ENCODE results near the gene TOE1. TPM values are rescaled to one million over a fixed set of nuclear protein-coding genes. Genes with fewer than 3 reads are reported as not detected.
A peak's percentile ranks its signal among the peaks of the same experiment; 100 is the strongest.
"Not testable (repeated sequence)": the region's sequence is repeated elsewhere in the genome, so short reads cannot be mapped to it uniquely, and the experiment has no call there.

The TOE1 gene
- total RNA-seq: 5.0 TPM

GRCh38 chr1:45339789-45340558 lies at the start of gene TOE1, which contains the start of gene MUTYH:
TOE1 (plus strand) TSS chr1:45340170; CDS start chr1:45340253, 83 bp downstream.
MUTYH (minus strand) TSS chr1:45340440; CDS start chr1:45334505, 5,935 bp downstream.
- peak; percentile 85 for DNase-seq

DNA sequence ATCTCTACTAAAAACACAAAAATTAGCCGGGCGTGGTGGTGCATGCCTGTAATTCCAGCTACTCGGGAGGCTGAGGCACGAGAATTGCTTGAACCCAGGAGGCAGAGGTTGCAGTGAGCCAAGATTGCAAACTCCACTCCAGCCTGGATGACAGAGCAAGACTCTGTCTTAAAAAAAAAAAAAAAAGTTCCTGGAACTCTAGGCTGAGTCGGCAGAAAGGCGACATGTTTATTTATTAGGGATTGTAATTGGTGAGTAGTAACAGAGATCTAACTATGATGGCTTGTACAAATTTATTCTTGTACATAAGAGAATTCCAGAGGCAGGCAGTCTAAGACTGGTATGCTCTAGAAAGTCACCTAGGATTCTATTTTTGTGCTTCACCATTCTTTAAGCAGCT lies 49.0 kb upstream of the TOE1 start:
- DNase-seq: not testable (repeated sequence)

DNA sequence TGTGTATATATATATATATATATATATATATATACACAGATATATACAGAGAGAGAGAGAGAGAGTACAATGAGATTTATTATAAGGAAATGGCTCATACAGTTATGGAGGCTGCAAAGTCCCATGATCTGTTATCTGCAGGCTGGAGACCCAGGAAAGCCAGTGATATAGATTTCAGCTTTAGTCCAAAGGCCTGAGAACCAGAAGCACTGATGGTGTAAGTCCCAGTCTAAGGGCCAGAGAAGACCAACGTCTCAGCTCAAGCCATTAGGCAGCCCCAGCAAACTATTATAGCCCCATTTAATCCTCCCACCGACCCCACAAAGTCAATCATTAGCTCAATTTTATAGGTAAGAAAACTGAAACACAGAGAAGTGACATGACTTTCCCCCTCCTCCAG lies 48.3 kb upstream of the TOE1 start:
- no peak for DNase-seq

- DNase-seq: no peak
Measured at GRCh38 chr1:45297666-45298356, 42.2 kb upstream of the TOE1 start.

DNA sequence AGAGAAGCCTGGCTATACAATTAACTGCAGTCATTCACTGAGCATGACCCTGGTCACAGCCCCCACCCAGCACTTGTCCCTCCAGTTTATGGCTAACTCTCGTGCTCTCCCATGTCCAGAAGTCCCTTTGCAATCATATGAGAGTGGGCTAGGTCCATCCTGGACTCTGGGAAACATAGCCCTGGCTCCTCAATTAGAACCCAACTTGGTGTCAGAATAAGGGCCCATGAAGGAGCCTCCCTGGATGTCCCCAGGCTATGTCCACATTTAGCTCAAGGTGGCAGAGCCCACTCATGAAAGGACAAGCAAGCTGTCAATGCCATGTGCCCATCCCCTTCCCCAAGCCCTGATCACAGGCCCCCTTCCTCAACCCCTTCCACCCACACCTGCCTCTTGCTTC lies 40.7 kb upstream of the TOE1 start:
- DNase-seq: no peak

- DNase-seq: peak; percentile 70
Measured at GRCh38 chr1:45299981-45300668, 39.8 kb upstream of the TOE1 start.

- no peak for DNase-seq
Measured at GRCh38 chr1:45300669-45300997, 39.3 kb upstream of the TOE1 start.

DNA sequence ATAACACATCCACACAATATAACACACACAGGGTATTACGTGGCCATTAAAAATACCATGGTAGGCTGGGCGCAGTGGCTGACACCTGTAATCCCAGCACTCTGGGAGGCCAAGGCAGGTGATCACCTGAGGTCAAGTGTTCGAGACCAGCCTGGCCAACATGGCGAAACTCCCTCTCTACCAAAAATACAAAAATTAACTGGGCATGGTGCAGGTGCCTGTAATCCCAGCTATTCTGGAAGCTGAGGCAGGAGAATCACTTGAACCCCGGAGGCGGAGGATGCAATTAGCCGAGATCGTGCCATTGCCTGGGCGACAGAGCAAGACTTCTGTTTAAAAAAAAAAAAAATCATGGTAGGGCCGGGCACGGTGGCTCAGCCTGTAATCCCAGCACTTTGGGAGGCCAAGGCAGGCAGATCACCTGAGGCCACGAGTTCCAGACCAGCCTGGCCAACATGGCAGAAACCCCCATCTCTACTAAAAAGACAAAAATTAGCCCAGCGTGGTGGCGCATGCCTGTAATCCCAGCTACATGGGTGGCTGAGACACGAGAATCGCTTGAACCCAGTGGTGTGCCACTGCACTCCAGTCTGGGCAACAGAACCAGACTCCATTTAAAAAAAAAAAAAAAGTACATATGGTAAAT lies 37.3 kb upstream of the TOE1 start:
- no peak for DNase-seq

DNA sequence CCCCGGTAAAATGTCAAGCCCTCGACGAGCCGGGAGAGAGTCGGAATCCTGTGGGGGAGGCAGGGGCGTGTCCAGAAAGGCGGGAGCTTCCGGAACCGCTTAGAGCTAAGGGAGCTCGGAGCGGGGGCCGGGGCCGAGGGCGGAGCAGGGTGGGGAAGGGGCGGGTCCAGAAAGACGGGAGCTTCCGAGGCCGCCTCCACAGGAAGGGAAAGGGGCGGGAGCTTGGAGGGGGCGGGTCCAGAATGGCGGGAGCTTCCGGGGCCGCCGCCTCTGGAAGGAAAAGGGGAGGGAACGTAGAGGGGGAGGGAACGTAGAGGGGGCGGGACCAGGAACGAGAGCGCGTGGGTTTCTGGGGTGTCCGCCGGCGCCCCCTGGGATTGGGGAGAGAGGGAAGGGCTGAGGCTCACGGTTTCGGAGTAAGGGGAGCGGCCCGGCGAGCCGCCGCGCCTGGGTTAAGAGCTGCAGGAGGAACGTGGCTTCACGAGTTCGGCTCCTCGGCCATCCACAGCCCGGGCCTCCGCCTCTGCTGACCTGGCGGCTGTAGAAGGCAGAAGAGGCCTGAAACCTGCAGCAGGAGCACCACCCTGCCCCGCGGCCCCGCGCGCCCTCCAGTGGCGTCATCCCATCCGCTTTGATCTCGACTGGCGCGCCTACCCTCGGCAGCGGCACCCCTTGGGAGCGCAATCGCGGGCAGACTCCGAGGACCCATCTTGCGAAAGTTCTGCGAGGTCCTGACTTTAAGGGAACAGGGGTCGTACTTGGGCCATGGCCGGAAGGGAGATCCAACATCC lies 36.3 kb upstream of the TOE1 start:
- peak; percentile 97 for DNase-seq

- no peak for DNase-seq
Measured at GRCh38 chr1:45304311-45305081, 35.5 kb upstream of the TOE1 start.

DNA sequence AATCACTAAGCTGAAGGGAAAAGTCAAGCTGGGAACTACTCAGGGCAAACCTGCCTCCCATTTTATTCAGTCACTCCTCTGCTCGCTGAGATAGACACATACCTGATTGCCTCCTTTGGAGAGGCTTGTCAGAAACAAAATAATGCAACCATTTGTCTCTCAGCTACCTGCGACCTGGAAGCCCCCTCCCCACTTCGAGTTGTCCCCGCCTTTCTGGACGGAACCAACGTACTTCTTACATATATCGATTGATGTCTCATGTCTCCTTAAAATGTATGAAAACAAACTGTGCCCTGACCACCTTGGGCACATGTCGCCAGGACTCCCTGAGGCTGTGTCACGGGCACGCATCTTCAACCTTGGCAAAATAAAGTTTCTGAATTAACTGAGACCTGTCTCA lies 34.7 kb upstream of the TOE1 start:
- DNase-seq: no peak

GRCh38 chr1:45306319-45306718 lies 33.7 kb upstream of the TOE1 start:
- DNase-seq: no peak

DNA sequence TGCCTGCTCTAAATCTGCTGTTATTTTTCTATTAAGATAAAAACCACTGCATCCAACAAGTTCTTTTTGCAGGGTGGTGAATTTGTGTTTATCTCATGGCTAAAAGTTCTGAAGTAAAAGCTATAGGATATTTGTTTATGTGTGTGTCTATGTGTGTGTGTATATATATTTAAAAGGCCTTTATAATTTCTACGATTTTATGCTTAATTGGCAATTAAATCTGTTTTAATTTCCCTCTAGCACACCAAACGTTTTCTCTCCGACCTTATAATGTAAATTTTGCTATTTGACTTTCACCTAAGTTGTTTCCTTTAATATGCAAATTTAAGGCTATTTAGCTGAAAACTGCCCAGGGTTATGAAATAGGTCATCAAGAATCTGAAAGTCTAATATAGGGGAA lies 33.1 kb upstream of the TOE1 start:
- DNase-seq: no peak

DNA sequence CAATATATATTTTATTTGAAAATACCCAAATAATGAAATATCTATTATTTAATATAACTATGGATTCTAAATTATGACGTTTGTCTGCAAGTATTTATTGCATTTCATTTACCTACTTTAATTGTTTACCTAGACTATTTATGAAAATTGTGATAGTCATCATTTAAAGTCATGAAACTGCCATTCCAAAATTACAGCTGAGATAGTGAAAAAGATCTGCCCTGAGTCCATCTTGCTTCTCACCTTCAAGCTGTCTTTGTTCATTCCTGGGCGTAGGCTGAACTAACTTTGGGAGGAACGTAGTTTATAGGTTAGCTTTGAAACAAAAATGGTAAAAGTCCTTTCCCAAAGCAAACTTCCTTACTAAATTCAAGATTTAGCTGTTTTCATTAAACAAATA lies 25.7 kb upstream of the TOE1 start:
- DNase-seq: no peak

DNA sequence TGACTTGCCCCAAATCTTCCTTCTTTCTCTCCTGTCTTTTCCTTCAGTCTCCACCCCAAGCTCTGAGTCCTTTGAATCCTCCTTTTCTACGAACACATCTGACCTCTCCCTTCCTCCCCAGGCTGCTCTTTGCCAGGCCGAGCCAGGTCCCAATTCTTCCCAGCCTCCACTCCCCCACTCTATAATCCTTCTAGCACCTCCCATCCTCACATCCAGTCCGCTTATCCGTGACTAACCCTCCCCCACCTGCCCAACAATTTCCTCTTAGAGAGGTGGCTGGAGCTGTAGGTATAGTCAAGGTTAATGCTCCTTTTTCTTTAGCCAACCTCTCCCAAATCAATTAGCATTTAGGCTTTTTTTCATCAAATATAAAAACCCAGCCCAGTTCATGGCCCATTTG lies 22.8 kb upstream of the TOE1 start:
- no peak for DNase-seq

DNA sequence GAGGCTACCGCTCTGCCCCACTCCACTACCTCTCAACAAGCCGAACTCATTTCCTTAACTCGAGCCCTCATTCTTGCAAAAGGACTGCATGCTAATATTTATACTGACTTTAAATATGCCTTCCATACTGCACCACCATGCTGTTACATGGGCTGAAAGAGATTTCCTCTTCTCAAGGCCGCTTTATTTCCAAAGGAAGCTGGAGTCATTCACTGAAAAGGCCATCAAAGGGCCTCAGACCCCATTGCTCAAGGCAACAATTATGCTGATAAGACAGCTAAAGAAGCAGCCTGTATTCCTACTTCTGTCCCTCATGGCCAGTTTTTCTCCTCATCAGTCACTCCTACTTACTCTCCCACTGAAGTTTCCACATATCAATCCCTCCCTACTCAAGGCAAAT lies 20.2 kb upstream of the TOE1 start:
- no peak for DNase-seq

- no peak for DNase-seq
Measured at GRCh38 chr1:45321444-45321843, 18.5 kb upstream of the TOE1 start.

- no peak for DNase-seq
Measured at GRCh38 chr1:45322486-45323040, 17.4 kb upstream of the TOE1 start.

DNA sequence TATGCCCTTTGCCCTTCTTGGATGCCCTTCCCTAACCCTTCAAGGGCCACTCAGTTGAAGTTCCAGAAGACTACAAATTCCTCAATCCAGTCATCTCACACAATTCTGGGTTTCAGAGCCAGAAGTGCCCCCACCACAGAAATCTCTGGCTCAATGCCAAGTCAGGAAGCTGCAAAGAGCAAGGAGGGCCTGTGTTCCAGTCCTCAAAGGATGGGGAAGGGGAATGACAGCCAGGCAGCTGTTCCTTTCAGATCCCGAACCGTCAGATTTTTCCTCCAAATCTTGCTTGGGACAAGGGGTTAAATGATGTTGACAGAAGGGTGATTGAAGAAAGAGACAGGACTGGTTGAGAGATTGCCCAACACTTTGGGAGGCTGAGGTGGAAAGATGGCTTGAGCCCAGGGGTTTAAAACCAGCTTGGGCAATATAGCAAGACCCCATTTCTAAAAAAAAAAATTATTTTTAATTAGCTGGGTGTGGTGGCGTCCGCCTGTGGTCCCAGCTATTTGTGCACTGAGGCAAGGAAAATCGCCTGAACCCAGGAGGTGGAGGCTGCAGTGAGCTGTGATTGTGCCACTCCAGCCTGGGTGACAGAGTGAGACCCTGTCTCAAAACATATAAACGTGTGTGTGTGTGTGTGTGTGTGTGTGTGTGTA lies 14.0 kb upstream of the TOE1 start:
- no peak for DNase-seq
